Activated naive CD8-positive, alpha-beta T cell treated with anti-CD3 and anti-CD28 coated beads, Interleukin-2, amount 50 U/mL, for 24 hours (primary cell): ENCODE measurements around the gene COBL.

ENCODE experiments used
- ATAC-seq: fragments of 150-1000 bp; cut with Tn5 transposase; one replicate; pipeline ENCODE4 v1.10.0; 2021
- DNase-seq: peaks from one replicate; pipeline ENCODE4 v3.0.0; 2021
- H3K27ac Mint-ChIP-seq: one replicate; pipeline ENCODE4 v1.8.0; 2021; ENCODE audit warnings: mild to moderate bottlenecking, mixed read lengths
- H3K27me3 Mint-ChIP-seq: one replicate; pipeline ENCODE4 v1.8.0; 2021; ENCODE audit warnings: mixed read lengths
- H3K36me3 Mint-ChIP-seq: one replicate; pipeline ENCODE4 v1.8.0; 2021; ENCODE audit warnings: low read depth, mixed read lengths
- H3K4me1 Mint-ChIP-seq: one replicate; pipeline ENCODE4 v1.8.0; 2021; ENCODE audit warnings: mixed read lengths
- H3K4me3 Mint-ChIP-seq: one replicate; pipeline ENCODE4 v1.8.0; 2021; ENCODE audit warnings: mild to moderate bottlenecking, moderate library complexity, mixed read lengths
- H3K9me3 Mint-ChIP-seq: one replicate; pipeline ENCODE4 v1.8.0; 2021; ENCODE audit warnings: mixed read lengths

Gene COBL

GRCh38 chr7:51300762-51301674 is 15.6 kb downstream of the COBL start:
- no peak overlapping the region for H3K27ac Mint-ChIP-seq
- peak; percentile 32 for ATAC-seq
- no peaks in the 10 kb centered on the region for H3K9me3 Mint-ChIP-seq
- no peak overlapping the region for H3K4me3 Mint-ChIP-seq
- DNase-seq: no peak
- H3K4me1 Mint-ChIP-seq: no peaks in the 10 kb centered on the region
- no peaks in the 10 kb centered on the region for H3K36me3 Mint-ChIP-seq
- no peaks in the 10 kb centered on the region for H3K27me3 Mint-ChIP-seq

GRCh38 chr7:51299391-51300133 is 17.0 kb downstream of the COBL start:
- no peaks in the 10 kb centered on the region for H3K27me3 Mint-ChIP-seq
- H3K9me3 Mint-ChIP-seq: no peaks in the 10 kb centered on the region
- H3K4me3 Mint-ChIP-seq: no peak overlapping the region
- no peaks in the 10 kb centered on the region for H3K36me3 Mint-ChIP-seq
- ATAC-seq (no peak), DNase-seq (no peak)
- H3K27ac Mint-ChIP-seq: no peak overlapping the region
- H3K4me1 Mint-ChIP-seq: no peaks in the 10 kb centered on the region

GRCh38 chr7:51298912-51299311 is 17.7 kb downstream of the COBL start:
- Mint-ChIP-seq H3K36me3 (no peaks in the 10 kb centered on the region), H3K9me3 (no peaks in the 10 kb centered on the region), H3K27ac (no peak overlapping the region), H3K27me3 (no peaks in the 10 kb centered on the region), H3K4me3 (no peak overlapping the region), H3K4me1 (no peaks in the 10 kb centered on the region)
- no peak for ATAC-seq
- no peak for DNase-seq

GRCh38 chr7:51297986-51298385 is 18.6 kb downstream of the COBL start:
- H3K27me3 Mint-ChIP-seq: no peaks in the 10 kb centered on the region
- H3K27ac Mint-ChIP-seq: no peak overlapping the region
- no peaks in the 10 kb centered on the region for H3K9me3 Mint-ChIP-seq
- DNase-seq: no peak
- no peak overlapping the region for H3K4me3 Mint-ChIP-seq
- H3K36me3 Mint-ChIP-seq: no peaks in the 10 kb centered on the region
- no peaks in the 10 kb centered on the region for H3K4me1 Mint-ChIP-seq
- no peak for ATAC-seq

GRCh38 chr7:51295440-51296245 is 21.0 kb downstream of the COBL start:
- H3K4me3 Mint-ChIP-seq: no peak overlapping the region
- ATAC-seq: no peak
- no peaks in the 10 kb centered on the region for H3K9me3 Mint-ChIP-seq
- no peak overlapping the region for H3K27ac Mint-ChIP-seq
- H3K27me3 Mint-ChIP-seq: no peaks in the 10 kb centered on the region
- H3K4me1 Mint-ChIP-seq: no peaks in the 10 kb centered on the region
- H3K36me3 Mint-ChIP-seq: no peaks in the 10 kb centered on the region
- no peak for DNase-seq

- H3K9me3 Mint-ChIP-seq: no peaks in the 10 kb centered on the region
- H3K27ac Mint-ChIP-seq: no peak overlapping the region
- no peaks in the 10 kb centered on the region for H3K36me3 Mint-ChIP-seq
- DNase-seq (no peak), ATAC-seq (no peak)
- H3K4me3 Mint-ChIP-seq: no peak overlapping the region
- no peaks in the 10 kb centered on the region for H3K4me1 Mint-ChIP-seq
- no peaks in the 10 kb centered on the region for H3K27me3 Mint-ChIP-seq
Observed at GRCh38 chr7:51292596-51292995, 24.0 kb downstream of the COBL start.

- ATAC-seq: no peak
- H3K4me3 Mint-ChIP-seq: no peak overlapping the region
- no peaks in the 10 kb centered on the region for H3K36me3 Mint-ChIP-seq
- H3K27ac Mint-ChIP-seq: no peak overlapping the region
- H3K9me3 Mint-ChIP-seq: no peaks in the 10 kb centered on the region
- DNase-seq: no peak
- no peaks in the 10 kb centered on the region for H3K27me3 Mint-ChIP-seq
- no peaks in the 10 kb centered on the region for H3K4me1 Mint-ChIP-seq
Observed at GRCh38 chr7:51290702-51291540, 25.7 kb downstream of the COBL start.

GRCh38 chr7:51290304-51290637 is 26.3 kb downstream of the COBL start:
- Mint-ChIP-seq H3K9me3 (peaks cover 4% of the 10 kb centered on the region), H3K27me3 (no peaks in the 10 kb centered on the region), H3K36me3 (no peaks in the 10 kb centered on the region), H3K27ac (no peak overlapping the region), H3K4me1 (no peaks in the 10 kb centered on the region), H3K4me3 (no peak overlapping the region)
- DNase-seq (no peak), ATAC-seq (no peak)

GRCh38 chr7:51289623-51290303 is 26.8 kb downstream of the COBL start:
- ATAC-seq (no peak), DNase-seq (no peak)
- Mint-ChIP-seq H3K27me3 (no peaks in the 10 kb centered on the region), H3K27ac (no peak overlapping the region), H3K9me3 (peaks cover 4% of the 10 kb centered on the region), H3K36me3 (no peaks in the 10 kb centered on the region), H3K4me1 (no peaks in the 10 kb centered on the region), H3K4me3 (no peak overlapping the region)

GRCh38 chr7:51288896-51289622 is 27.6 kb downstream of the COBL start:
- Mint-ChIP-seq H3K27ac (no peak overlapping the region), H3K4me3 (no peak overlapping the region), H3K4me1 (no peaks in the 10 kb centered on the region), H3K27me3 (no peaks in the 10 kb centered on the region), H3K36me3 (no peaks in the 10 kb centered on the region), H3K9me3 (peaks cover 4% of the 10 kb centered on the region)
- ATAC-seq (no peak), DNase-seq (no peak)

GRCh38 chr7:51286401-51286800 is 30.2 kb downstream of the COBL start:
- H3K27me3 Mint-ChIP-seq: no peaks in the 10 kb centered on the region
- no peak for DNase-seq
- peaks cover 9% of the 10 kb centered on the region for H3K9me3 Mint-ChIP-seq
- H3K27ac Mint-ChIP-seq: no peak overlapping the region
- ATAC-seq: no peak
- H3K4me1 Mint-ChIP-seq: no peaks in the 10 kb centered on the region
- H3K36me3 Mint-ChIP-seq: no peaks in the 10 kb centered on the region
- H3K4me3 Mint-ChIP-seq: no peak overlapping the region

GRCh38 chr7:51280156-51280555 is 36.5 kb downstream of the COBL start:
- Mint-ChIP-seq H3K4me1 (no peaks in the 10 kb centered on the region), H3K36me3 (no peaks in the 10 kb centered on the region), H3K27me3 (no peaks in the 10 kb centered on the region), H3K9me3 (peaks cover 5% of the 10 kb centered on the region), H3K27ac (no peak overlapping the region), H3K4me3 (no peak overlapping the region)
- DNase-seq (no peak), ATAC-seq (no peak)

- ATAC-seq (no peak), DNase-seq (no peak)
- Mint-ChIP-seq H3K4me1 (no peaks in the 10 kb centered on the region), H3K27ac (no peak overlapping the region), H3K9me3 (peaks cover 5% of the 10 kb centered on the region), H3K4me3 (no peak overlapping the region), H3K27me3 (no peaks in the 10 kb centered on the region), H3K36me3 (no peaks in the 10 kb centered on the region)
Observed at GRCh38 chr7:51279391-51280023, 37.1 kb downstream of the COBL start.
